Uterus (tissue), 4 donors: ENCODE data around the gene KIF26B. TPM values are rescaled to one million over a fixed set of nuclear protein-coding genes. Genes with fewer than 3 reads are reported as not detected.
"Not testable (repeated sequence)": the region's sequence is repeated elsewhere in the genome, so short reads cannot be mapped to it uniquely, and the experiment has no call there.

Source experiments
- DNase-seq, 2 donors: peaks; one replicate each; pipeline ENCODE4 v3.0.0-alpha.2; 2019 to 2020
- H3K27ac ChIP-seq, 2 donors: fragments of 200-600 bp; sonication (generic); 1 replicate in 1 of 2; 2 replicates in 1 of 2; pipeline ENCODE4 v1.5.1; 2016 to 2018
- H3K27me3 ChIP-seq, 2 donors: fragments of 200-600 bp; sonication (generic); one replicate each; pipeline ENCODE4 v1.5.1; 2018 to 2019; ENCODE audit warnings: control low read depth in 1 of 2
- H3K36me3 ChIP-seq, 2 donors: fragments of 200-600 bp; sonication (generic); one replicate each; pipeline ENCODE4 v1.5.1; 2019; ENCODE audit warnings: control low read depth in 1 of 2
- H3K4me1 ChIP-seq, 2 donors: fragments of 200-600 bp; sonication (generic); one replicate each; pipeline ENCODE4 v1.5.1; 2018 to 2019; ENCODE audit warnings: control low read depth in 1 of 2
- H3K4me3 ChIP-seq, 2 donors: fragments of 200-600 bp; sonication (generic); 1 replicate in 1 of 2; 2 replicates in 1 of 2; pipeline ENCODE4 v1.5.1; 2018 to 2019; ENCODE audit warnings: mild to moderate bottlenecking in 1 of 2
- H3K9me3 ChIP-seq, 2 donors: fragments of 200-600 bp; sonication (generic); one replicate each; pipeline ENCODE4 v1.5.1; 2019; ENCODE audit warnings: control low read depth in 1 of 2
- CTCF ChIP-seq, 4 experiments: fragments of 200-600 bp in 2 of 4; fragments of 450-650 bp in 2 of 4; sonication (generic) in 2 of 4; IDR thresholded peaks; one replicate each; pipeline ENCODE4 v1.5.1; 2016 to 2019; ENCODE audit warnings: antibody characterized with exemption in 4 of 4, mild to moderate bottlenecking in 2 of 4, moderate library complexity in 1 of 4
- POLR2A ChIP-seq, 2 donors: fragments of 450-650 bp; IDR thresholded peaks; one replicate each; pipeline ENCODE4 v1.6.1; 2016; ENCODE audit warnings: antibody characterized with exemption in 2 of 2, mild to moderate bottlenecking in 1 of 2, moderate library complexity in 1 of 2
- intact Hi-C: fragments of 100-400 bp; cut with DNase I; formaldehyde crosslinking; loops from one replicate; pipeline ENCODE4 v1.15.1; 2023; ENCODE audit warnings: low total_unique reads
- total RNA-seq, 4 donors: library from RNA; depleted of rRNA in 3 of 4; stranded (reverse); fragments of >200 nt in 3 of 4; gene quantifications; one replicate each; pipeline versions ENCODE4 v1.1.0 to v1.2.4, GENCODE V29; 2014 to 2023
- donor health status: DM: yes; HTN: yes; CAD: no.

KIF26B gene
- total RNA-seq, 4 donors from 2014 or later, result 0.27 to 17.4 (median 1.3) TPM; not detected in 1

- no peaks in the 10 kb centered on the region for H3K36me3 ChIP-seq
- no peak overlapping the region for H3K27ac ChIP-seq
Observed at GRCh38 chr1:245336149-245336983, 181.6 kb downstream of the KIF26B start.

GRCh38 chr1:245336984-245337355, 182.2 kb downstream of the KIF26B start:
- H3K27ac ChIP-seq, H3K4me3 ChIP-seq, DNase-seq, intact Hi-C loops, H3K4me1 ChIP-seq, H3K27me3 ChIP-seq, H3K9me3 ChIP-seq, H3K36me3 ChIP-seq: not testable (repeated sequence)

More at GRCh38 chr1:245336149-245336983, 181.6 kb downstream of the KIF26B start:
- intact Hi-C loops, result no loop called here
- H3K27me3 ChIP-seq, result no peaks in the 10 kb centered on the region
- H3K9me3 ChIP-seq, result no peaks in the 10 kb centered on the region
- TF ChIP-seq CTCF (IDR thresholded peaks at IDR 0.05) (no peak), POLR2A (IDR thresholded peaks at IDR 0.05) (no peak)
- no peak for DNase-seq
- H3K4me1 ChIP-seq, result no peaks in the 10 kb centered on the region
- H3K4me3 ChIP-seq, result no peak overlapping the region

GRCh38 chr1:245337829-245338484, 183.2 kb downstream of the KIF26B start:
- Histone ChIP-seq H3K4me1 (no peaks in the 10 kb centered on the region), H3K4me3 (no peak overlapping the region), H3K27me3 (no peaks in the 10 kb centered on the region), H3K36me3 (no peaks in the 10 kb centered on the region), H3K9me3 (no peaks in the 10 kb centered on the region), H3K27ac (no peak overlapping the region)
- DNase-seq, result no peak
- intact Hi-C loops, result no loop called here
- TF ChIP-seq CTCF (IDR thresholded peaks at IDR 0.05) (no peak), POLR2A (IDR thresholded peaks at IDR 0.05) (no peak)

- H3K27me3 ChIP-seq, result no peaks in the 10 kb centered on the region
- no peaks in the 10 kb centered on the region for H3K36me3 ChIP-seq
- no peaks in the 10 kb centered on the region for H3K4me1 ChIP-seq
- H3K27ac ChIP-seq, result no peak overlapping the region
- intact Hi-C loops, result no loop called here
- no peak for DNase-seq
- TF ChIP-seq POLR2A (IDR thresholded peaks at IDR 0.05) (no peak), CTCF (IDR thresholded peaks at IDR 0.05) (no peak)
- no peak overlapping the region for H3K4me3 ChIP-seq
- H3K9me3 ChIP-seq, result no peaks in the 10 kb centered on the region
Observed at GRCh38 chr1:245338485-245338877, 183.7 kb downstream of the KIF26B start.

GRCh38 chr1:245341743-245342142, 187.0 kb downstream of the KIF26B start:
- no peaks in the 10 kb centered on the region for H3K36me3 ChIP-seq
- H3K4me3 ChIP-seq, result no peak overlapping the region
- H3K27me3 ChIP-seq, result no peaks in the 10 kb centered on the region
- no peak for TF ChIP-seq CTCF (IDR thresholded peaks at IDR 0.05)
- no peaks in the 10 kb centered on the region for H3K4me1 ChIP-seq
- no peak overlapping the region for H3K27ac ChIP-seq
- no peaks in the 10 kb centered on the region for H3K9me3 ChIP-seq
- intact Hi-C loops, result no loop called here
- no peak for DNase-seq
